Liver (tissue), 3 donors: ENCODE results near the gene ANKRD9.

ENCODE experiments used
- ATF3 ChIP-seq: IDR thresholded peaks from 2 replicates; pipeline ENCODE4 v1.6.1; 2016; ENCODE audit warnings: antibody characterized with exemption
- CTCF ChIP-seq: fragments of 150-350 bp; IDR thresholded peaks from 2 replicates; pipeline ENCODE4 v1.5.1; 2017; ENCODE audit warnings: improper control_type of control experiment, low read depth, low read length; ENCODE audit not compliant: missing input control
- JUND ChIP-seq, 2 donors: IDR thresholded peaks; 2 replicates each; pipeline ENCODE4 v1.6.1; 2016; ENCODE audit warnings: antibody characterized with exemption in 2 of 2
- MAX ChIP-seq: IDR thresholded peaks from 2 replicates; pipeline ENCODE4 v1.6.1; 2016; ENCODE audit warnings: antibody characterized with exemption
- NR2F2 ChIP-seq: IDR thresholded peaks from 2 replicates; pipeline ENCODE4 v1.6.1; 2016; ENCODE audit warnings: antibody characterized with exemption
- REST ChIP-seq: IDR thresholded peaks from 2 replicates; pipeline ENCODE4 v1.6.1; 2016; ENCODE audit warnings: antibody characterized with exemption, mild to moderate bottlenecking
- SP1 ChIP-seq: IDR thresholded peaks from 2 replicates; pipeline ENCODE4 v1.6.1; 2018; ENCODE audit warnings: antibody characterized with exemption, mild to moderate bottlenecking
- YY1 ChIP-seq: IDR thresholded peaks from 2 replicates; pipeline ENCODE4 v1.6.1; 2016; ENCODE audit warnings: antibody characterized with exemption, mild to moderate bottlenecking
- donor health status: healthy.
- donor health status: healthy.

- TF ChIP-seq CTCF (no peak), NR2F2 (no peak), MAX (no peak), YY1 (no peak), ATF3 (no peak), REST (no peak), JUND (IDR thresholded peaks at IDR 0.05) (no peak), SP1 (no peak)
Measured at GRCh38 chr14:102539544-102540314, 30.2 kb upstream of the ANKRD9 start.
